Stimulated activated naive CD8-positive, alpha-beta T cell treated with anti-CD3 and anti-CD28 coated beads, Interleukin-15, Interleukin-2, amounts not matched to agents 100 ng/mL and 50 ng/mL, for 24 hours (primary cell): ENCODE measurements around the gene CCT6B.

Experiments used
- H3K27ac Mint-ChIP-seq: one replicate; pipeline ENCODE4 v1.8.0; 2021; ENCODE audit warnings: mild to moderate bottlenecking, mixed read lengths
- H3K27me3 Mint-ChIP-seq: one replicate; pipeline ENCODE4 v1.8.0; 2021; ENCODE audit warnings: mixed read lengths
- H3K36me3 Mint-ChIP-seq: one replicate; pipeline ENCODE4 v1.8.0; 2021; ENCODE audit warnings: low read depth, mixed read lengths
- H3K4me1 Mint-ChIP-seq: one replicate; pipeline ENCODE4 v1.8.0; 2021; ENCODE audit warnings: low read depth, mixed read lengths
- H3K4me3 Mint-ChIP-seq: one replicate; pipeline ENCODE4 v1.8.0; 2021; ENCODE audit warnings: mild to moderate bottlenecking, mixed read lengths
- H3K9me3 Mint-ChIP-seq: one replicate; pipeline ENCODE4 v1.8.0; 2021; ENCODE audit warnings: mixed read lengths

The CCT6B gene

DNA sequence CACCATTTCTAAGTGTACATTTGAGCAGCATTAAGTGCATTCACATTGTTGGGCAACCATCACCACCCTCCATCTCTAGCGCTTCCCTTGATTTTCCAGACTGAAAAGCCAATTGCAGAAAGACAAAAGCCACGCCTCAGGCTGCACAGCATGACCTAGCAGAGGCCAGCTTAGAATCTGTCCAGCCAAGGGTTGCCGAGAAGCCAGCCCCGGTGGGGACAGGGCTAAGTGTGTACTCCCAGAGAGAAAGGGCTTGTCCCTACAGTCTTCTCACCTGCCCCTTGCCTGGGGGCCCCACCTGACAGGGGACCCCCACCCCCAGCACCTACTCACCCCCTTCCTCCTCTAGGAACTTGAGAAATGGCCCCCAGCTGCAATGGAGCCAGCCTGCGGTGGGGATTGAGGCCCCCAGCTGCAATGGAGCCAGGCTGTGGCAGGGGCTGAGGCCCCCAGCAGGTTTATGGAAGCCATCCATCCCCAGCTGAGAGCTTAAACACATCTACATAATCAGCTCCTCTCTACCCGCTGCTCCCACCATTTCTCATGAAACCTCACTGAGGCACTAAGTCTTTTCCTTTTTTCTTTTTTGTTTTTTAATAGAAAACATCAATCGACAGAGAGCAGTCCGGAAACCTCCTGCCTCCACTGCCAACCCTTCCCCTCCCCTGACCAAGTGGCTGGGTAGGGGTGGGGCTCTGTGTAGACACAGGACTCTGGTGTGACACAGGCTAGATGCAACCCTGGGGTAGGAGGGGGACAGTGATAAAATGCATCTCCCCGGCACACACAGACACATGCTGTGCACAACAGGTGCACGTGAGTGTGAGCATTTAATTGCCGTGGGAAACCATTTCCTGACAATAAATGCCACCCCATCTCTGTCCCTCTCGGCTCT is 77.9 kb downstream of the CCT6B start:
- H3K4me3 Mint-ChIP-seq, result no peak overlapping the region
- peaks cover 4% of the 10 kb centered on the region for H3K9me3 Mint-ChIP-seq
- no peak overlapping the region for H3K27ac Mint-ChIP-seq
- H3K4me1 Mint-ChIP-seq, result peaks cover 3% of the 10 kb centered on the region
- H3K36me3 Mint-ChIP-seq, result no peaks in the 10 kb centered on the region
- peaks cover 29% of the 10 kb centered on the region for H3K27me3 Mint-ChIP-seq

DNA sequence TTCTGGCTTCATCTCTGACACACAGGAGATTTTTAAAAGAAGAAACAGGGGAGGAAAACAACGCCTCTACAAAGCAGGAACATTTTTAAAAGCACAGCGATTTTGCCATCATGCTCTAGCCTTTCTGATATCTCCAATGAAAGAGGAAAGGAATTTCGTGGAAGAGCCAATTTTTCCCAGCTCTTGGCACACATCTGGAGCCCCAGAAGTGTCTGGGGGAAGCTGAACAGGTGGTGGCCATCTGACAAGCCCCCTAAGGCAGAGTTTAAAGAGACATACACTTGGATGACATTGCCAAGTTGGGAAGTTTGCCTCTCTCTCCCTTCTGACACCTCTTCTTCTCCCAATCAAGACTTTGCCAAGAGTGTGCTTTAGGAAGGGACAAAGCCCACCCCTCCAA is 82.1 kb downstream of the CCT6B start:
- peaks cover 25% of the 10 kb centered on the region for H3K27me3 Mint-ChIP-seq
- H3K27ac Mint-ChIP-seq, result no peak overlapping the region
- no peaks in the 10 kb centered on the region for H3K4me1 Mint-ChIP-seq
- H3K4me3 Mint-ChIP-seq, result no peak overlapping the region
- peaks cover 4% of the 10 kb centered on the region for H3K9me3 Mint-ChIP-seq
- no peaks in the 10 kb centered on the region for H3K36me3 Mint-ChIP-seq
